Body of pancreas (tissue), 4 donors: ENCODE measurements around the gene UFC1.

Experiments used
- POLR2A ChIP-seq, 3 donors: fragments of 450-650 bp; IDR thresholded peaks; one replicate each; pipeline ENCODE4 v1.6.1; 2016; ENCODE audit warnings: antibody characterized with exemption in 3 of 3, mild to moderate bottlenecking in 2 of 3
- TF ChIP-seq, protein P1 (sequence below), 7 experiments: fragments of 450-650 bp in 4 of 7; fragments of 200-600 bp in 3 of 7; sonication (generic) in 3 of 7; IDR thresholded peaks; one replicate each; pipeline ENCODE4 v1.5.1; 2016 to 2019; ENCODE audit warnings: antibody characterized with exemption in 7 of 7

DNA sequence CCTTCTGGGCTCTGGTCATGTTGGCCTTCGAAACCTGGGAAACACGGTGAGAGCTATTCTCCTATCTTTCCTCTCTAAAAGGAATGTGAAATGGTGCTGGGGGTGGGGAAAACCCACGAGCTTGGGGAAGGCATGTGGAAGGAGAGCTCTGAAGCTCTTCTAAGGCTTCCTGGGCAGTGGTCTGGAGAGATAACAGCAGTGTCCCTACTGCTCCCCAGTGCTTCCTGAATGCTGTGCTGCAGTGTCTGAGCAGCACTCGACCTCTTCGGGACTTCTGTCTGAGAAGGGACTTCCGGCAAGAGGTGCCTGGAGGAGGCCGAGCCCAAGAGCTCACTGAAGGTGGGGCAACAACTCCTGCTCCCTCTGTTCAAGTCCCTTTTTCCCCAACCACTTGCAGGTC is 8.3 kb downstream of the UFC1 start:
- TF ChIP-seq, protein P1, sequence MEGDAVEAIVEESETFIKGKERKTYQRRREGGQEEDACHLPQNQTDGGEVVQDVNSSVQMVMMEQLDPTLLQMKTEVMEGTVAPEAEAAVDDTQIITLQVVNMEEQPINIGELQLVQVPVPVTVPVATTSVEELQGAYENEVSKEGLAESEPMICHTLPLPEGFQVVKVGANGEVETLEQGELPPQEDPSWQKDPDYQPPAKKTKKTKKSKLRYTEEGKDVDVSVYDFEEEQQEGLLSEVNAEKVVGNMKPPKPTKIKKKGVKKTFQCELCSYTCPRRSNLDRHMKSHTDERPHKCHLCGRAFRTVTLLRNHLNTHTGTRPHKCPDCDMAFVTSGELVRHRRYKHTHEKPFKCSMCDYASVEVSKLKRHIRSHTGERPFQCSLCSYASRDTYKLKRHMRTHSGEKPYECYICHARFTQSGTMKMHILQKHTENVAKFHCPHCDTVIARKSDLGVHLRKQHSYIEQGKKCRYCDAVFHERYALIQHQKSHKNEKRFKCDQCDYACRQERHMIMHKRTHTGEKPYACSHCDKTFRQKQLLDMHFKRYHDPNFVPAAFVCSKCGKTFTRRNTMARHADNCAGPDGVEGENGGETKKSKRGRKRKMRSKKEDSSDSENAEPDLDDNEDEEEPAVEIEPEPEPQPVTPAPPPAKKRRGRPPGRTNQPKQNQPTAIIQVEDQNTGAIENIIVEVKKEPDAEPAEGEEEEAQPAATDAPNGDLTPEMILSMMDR (IDR thresholded peaks at IDR 0.05), result no peak
- TF ChIP-seq POLR2A (IDR thresholded peaks at IDR 0.05), result no peak
